NCI-H2107 treated with DMSO at 0.1 percent for 48 hours (cell line): ENCODE data around the gene PLA1A.

Experiments
- DNase-seq: peaks from one replicate; lab custom pipeline; 2025; ENCODE audit not compliant: unreplicated experiment; lab: John Stamatoyannopoulos, UW

PLA1A gene

DNA sequence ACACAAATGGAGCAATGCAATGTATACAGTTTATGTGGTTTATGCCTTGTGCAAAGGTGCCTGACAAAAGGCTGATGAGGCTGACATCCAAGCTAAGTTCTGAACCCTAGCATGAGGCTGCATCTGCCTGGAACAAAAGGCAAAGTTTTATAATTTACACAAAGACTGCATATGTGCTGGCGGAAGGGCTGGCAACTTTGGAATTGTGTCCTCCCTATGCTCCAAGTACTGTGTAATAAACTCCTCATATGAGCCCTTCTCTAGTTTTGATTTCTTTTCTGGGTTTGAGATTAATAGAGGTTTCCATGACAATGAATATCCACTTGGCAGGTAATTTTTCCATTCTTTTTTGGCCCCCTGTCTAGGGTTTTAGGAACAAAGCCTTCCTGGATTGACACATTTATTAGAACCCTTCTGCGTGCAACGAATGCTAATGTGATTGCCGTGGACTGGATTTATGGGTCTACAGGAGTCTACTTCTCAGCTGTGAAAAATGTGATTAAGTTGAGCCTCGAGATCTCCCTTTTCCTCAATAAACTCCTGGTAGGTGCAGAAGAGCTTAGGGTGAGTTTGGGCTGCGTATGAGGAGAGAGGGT is 10.8 kb downstream of the PLA1A start:
- DNase-seq, result no peak

DNA sequence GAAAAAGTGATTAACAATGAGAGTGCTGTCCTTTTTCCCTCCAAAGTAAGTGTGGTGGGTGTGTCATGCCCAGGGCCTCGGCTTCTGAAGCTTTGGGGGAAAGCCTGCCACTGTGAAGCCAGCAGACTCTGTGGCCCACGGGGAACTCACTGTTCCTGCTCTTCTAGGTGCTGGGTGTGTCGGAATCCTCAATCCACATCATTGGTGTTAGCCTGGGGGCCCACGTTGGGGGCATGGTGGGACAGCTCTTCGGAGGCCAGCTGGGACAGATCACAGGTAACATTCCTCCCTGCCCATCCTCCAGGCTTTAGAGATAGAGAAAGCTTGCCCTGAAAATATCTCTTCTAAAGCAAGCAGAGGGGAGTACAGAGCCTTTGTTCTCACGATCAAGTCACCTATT is 11.6 kb downstream of the PLA1A start:
- no peak for DNase-seq

DNA sequence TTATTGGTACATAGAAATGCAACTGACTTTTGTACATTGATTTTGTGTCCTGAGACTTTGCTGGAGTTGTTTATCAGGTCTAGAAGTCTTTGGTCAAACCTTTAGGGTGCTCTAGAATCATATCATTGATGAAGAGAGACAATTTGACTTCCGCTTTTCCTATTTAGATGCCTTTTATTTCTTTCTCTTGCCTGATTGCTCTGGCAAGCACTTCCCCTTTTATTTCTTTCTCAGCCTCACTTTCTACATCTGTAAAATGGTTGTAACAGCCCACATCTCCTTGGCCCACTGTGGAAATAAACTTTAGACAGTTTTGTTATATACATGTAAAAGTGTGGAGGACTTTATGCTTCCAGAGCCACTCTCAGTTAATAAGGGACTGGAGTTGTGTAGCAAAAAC is 14.0 kb downstream of the PLA1A start:
- no peak for DNase-seq

DNA sequence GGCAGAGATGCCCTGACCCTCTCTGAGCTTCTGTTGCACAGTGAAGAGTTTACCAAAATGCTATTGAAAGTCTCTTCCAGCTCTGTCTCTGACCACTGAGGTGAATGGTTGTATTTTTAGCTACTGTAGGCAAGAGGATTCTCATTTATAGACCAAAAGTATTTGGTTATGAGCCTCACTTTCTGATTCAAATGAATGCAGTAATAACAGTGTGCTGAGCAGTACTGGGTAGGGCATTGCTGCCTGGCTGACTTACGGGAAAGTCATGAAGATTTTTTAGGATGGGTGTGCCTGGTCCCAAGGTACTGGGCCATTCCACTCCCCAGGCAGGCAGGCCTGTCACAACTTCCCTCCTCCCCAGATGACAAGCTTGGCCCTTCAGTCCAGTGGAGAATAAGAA is 15.5 kb downstream of the PLA1A start:
- DNase-seq, result no peak

DNA sequence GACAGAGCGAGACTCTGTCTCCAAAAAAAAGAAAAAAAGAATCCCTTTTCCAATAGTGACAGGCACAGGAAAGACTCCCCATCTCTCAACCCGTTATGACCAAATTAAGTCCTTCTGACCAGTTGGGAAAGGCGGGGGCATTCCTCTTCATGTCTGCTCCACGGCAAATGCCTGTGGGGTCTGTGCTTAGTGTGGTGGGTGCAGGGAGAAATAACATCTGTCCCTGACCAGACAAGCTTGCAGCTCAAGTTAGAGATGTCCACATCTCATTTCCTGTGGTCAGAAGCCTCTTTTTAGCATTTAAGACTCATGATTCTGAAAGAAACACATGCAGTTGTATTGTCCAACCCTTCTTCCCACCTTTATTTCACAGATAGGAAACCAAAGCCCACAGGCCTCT is 16.2 kb downstream of the PLA1A start:
- DNase-seq, result no peak

DNA sequence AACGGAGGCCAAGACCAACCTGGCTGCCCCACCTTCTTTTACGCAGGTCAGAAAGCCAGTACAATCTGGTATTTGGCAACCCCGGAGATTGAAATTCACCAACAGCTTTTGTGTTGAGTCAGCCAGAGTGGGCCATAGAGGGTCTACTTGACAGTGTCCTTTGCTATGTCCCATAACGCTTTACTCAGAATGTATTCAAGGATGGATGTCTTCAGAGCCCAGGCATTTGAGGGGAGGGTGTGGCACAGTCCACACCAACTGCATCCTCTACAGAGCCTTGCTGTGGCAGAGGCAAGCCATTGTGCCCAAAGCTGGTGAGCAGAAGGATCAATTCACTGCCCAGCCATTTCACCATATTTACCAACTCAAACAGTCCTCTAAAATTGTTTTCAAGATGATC is 18.4 kb downstream of the PLA1A start:
- no peak for DNase-seq

DNA sequence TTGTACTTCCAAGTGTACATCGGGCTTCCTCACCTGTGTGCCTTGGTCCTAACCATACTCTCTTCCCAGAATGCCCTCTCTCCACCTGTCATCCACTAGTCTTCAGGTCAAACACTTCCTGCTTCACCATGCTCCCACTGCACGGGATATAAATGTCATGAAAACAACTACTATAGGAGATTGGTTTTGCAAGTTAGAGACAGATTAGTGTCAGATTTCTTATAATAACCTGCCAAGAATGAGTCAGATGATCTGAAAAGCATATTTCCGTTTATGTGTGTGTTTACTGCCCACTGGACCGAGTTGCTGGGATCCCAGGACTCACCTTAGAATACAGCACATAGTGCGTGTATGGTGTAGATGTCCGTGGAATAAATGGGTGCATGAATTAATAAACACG is 21.4 kb downstream of the PLA1A start:
- DNase-seq, result no peak

DNA sequence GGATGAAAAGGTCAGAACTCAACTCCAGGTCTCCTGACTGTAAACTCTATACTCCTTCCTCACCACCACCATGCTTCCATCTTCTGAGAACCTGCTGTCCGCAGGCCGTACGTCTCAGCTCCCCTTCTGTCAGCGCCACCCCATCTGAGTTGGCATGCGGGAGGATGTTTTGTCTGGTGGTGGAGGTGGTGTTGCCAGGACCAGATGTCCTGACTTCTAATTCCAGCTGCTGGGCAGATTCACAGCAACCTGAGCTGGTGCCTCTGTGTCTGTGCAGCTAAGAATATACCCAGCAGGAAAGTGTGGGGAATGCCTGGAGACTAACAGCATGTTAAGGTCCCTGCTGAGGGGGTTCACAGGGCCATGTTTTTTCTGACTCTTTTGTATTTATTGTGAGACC is 23.2 kb downstream of the PLA1A start:
- no peak for DNase-seq

DNA sequence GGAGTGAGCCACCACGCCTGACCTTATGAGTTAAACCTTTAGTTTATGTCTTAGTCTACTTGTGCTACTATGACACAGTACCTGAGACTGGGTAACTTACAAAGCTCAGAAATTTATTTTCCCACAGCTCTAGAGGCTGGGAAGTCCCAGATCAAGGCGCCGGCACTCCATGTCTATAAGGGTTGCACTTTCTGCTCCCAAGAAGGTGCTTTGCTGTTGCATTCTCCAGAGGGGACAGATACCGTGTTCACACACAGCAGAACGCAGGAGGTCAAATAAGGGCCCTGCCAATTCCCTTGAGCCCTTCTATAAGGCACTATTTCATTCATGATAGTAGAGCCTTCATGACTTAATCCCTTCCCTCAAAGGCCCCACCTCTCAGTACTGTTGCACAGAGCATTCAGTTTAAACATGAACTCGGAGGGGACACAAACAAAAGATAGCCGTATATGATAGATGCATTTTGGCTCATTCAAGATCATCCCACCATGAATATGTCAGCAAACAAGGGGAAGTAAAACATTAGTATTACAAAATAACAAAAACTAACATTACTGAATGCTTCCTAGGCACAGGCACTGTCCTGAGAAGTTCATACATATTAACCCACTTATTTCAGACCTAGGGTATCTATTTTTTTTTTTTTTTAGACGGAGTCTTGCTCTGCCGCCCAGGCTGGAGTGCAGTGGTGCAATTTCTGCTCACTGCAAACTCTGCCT is 26.5 kb downstream of the PLA1A start:
- DNase-seq, result no peak

DNA sequence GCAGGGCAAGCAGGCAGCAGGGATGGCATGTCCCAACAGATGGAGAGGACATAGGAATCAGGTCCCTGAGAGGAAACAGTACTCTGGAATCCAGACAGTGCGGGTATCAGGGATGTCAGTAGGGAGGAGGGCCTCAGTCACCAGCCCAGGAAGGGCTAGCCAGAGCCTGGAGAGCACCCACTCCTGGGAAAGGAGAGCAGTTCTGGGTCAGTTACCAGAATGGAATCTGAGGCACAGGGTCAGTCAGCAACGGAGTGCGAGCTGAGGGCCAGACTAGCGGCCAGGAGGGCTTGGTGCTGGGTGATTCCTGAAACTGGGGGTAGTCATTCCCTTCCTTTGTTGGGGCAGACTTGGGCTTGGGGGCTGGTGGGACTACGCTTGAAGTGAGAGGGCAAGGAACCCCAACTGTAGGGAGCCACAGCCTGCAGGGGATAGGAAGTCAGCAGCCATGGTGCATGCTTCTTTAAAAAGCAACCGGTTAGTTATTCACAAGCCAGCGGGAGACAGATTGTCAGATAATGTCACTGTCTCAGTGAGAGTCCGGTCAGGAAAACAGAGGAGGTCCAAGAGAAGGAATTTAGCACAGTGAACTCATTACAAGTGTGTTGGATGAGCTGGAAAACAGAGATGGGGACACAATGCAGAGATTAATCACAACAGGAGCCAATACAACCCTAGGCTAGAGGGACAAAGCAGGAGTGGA is 27.9 kb downstream of the PLA1A start:
- DNase-seq, result no peak

DNA sequence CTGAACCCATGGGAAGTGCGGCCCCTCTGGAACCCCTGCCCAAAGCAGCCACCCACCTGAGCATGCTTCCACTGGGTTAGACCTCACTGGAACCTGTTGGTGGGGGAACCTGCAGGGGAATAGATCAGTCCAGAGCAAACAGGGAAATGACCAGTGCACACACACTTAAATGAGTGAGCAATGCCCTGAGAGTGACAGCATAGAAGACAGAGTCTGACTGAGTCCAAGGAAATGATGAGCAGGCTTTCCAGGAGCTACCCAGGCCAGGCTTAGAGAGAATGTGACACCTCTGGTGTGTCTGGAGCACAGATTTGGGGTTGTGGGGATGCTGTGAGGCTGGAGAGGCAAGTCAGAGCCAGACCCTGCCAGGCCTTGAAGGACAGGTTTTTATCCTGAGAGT is 28.5 kb downstream of the PLA1A start:
- no peak for DNase-seq

DNA sequence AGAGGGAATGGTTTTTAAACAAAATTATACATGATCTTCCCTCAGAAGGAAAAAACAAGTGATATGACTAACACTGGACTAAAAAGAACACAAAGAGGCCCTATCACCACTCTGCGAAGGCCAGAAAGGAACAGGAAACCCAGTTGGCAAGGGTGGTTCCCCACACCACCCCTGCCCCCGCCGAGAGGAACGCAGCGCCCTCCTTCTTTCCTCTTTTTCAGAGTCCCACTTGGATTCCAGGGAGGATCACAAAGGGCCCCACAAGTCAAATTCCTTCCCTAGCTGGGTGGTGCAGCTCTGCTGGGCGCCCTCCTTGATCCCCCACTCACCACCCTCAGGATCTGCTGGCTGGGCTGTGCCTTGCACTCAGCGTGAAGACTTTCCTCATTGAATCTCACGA is 29.8 kb downstream of the PLA1A start:
- DNase-seq, result no peak

DNA sequence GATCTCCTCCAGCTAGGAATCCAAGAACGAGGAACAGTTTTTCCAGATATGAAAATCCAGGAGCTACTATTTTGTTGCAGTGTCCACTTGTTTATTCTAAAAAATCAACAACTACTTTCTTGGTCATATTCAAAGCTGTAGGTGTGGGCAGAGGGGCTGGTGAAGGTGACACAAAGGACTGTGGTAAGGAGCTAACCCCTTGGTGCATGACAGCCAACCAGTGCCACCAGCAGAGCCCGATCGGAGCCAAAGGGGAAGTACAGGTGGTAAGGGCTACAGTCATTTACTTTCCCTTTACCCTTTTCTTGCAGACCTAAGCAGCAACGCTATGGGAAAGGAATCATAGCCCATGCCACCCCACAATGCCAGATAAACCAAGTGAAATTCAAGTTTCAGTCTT is 30.7 kb downstream of the PLA1A start:
- no peak for DNase-seq

DNA sequence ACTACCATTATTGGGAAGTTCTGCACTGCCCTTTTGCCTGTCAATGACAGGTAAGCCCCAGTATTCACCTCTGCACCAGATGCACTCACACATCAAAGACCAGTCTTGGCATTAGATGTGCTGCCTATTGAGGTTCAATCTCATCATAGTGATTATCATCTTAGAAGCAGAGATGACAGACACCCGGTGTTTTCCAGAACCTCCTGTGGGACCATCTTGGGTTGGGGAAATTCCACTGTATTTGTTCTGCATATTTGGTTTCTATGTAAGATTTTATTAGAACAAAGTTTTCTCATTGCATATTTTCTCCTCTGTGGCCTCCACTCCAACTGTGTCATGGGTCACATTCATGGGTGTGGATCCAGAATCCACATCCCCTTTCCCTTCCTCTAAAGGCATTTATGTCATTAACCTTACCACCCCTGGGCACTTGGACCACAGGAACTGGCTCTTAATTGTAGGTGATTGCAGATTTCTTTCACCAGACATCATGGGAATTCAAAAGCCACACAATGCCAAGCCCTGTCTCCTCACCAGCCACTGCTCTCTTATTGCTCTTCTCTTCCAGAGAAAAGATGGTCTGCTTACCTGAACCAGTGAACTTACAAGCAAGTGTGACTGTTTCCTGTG is 31.2 kb downstream of the PLA1A start:
- DNase-seq, result no peak

DNA sequence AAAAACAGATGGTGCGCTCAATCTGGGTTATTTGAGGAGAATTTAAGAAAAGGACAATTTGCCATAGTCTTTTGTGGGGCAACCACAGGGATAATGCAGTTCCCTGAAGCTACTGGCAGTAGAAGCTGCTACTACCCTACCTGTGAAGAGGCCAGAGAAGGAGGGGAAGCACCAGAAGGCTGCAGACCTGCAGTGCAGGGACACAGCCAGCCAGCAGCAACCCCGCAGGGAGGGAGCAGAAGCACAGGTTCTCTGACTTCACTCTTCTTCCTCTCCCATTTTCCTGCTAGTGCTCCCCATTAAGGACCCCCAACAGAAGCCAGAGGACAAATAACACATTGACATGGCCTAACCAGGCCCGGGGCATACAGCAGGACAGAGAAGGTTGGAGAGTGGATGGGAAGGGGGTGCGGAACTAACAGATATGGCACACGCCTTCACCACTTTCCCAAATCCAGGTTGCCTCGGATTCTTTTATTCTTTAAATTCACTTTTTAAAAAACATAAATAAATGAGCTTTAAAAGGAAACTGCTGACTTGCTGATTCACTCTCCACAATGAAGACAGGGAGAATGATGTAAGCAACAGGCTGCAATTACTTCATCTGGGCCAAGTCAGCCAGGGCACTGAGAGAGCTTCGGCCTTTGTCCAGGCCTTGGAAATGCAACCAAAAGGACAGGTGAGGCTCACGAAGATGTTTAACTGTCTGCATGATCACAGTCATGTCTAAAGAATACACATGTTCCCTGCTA is 32.6 kb downstream of the PLA1A start:
- no peak for DNase-seq

DNA sequence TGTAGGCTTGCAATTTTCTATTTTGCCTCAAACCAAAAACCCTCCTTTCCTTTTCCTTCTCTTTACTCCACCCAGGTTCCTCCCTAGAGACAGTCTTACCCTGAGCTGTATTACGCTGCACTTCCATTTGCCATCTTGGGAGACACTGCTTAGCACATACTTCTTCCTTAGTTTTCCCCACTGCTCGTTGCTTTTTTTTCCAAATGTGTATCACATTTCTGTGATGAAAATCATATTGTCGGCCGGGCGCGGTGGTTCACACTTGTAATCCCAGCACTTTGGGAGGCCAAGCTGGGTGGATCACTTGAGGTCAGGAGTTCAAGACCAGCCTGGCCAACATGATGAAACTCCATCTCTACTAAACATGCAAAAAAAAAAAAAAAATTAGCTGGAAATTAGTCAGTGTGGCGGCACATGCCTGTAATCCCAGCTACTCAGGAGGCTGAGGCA is 33.2 kb downstream of the PLA1A start:
- DNase-seq, result no peak

DNA sequence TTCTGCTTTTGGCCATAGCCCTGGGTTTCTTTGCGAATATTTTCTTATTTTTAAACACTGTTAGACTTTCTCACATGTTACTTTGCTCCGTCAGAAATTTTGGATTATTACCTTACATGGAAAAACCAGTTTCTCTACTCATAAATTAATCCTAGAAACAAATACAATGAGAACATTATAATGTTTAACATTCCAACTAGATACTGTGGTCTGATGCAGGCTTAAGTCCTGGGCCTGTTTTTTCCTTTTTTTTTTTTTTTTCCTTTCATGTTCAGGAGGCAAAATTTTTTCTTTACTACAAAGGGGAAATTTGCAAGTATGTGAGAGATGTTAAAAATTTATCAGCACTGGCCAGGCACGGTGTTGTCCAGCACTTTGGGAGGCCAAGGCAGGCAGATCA is 33.8 kb downstream of the PLA1A start:
- DNase-seq, result no peak

DNA sequence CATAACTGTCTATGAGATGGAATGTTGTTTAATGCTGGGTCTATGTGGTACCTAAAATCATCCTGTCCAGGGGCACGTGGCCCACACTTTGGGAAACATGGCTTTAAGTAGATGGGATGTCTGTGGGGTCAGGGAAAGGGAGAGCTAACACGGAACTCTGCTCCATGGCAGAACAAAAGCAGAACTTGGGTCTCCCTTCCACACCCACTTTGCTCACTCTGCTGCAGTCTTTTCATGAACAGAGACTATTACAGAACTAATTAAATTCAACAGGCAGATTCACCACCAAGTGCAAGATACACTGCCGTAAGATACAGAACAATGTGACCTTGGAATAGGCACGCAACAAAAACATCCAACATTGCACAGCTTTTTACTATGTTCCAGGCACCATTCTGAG is 34.5 kb downstream of the PLA1A start:
- no peak for DNase-seq

DNA sequence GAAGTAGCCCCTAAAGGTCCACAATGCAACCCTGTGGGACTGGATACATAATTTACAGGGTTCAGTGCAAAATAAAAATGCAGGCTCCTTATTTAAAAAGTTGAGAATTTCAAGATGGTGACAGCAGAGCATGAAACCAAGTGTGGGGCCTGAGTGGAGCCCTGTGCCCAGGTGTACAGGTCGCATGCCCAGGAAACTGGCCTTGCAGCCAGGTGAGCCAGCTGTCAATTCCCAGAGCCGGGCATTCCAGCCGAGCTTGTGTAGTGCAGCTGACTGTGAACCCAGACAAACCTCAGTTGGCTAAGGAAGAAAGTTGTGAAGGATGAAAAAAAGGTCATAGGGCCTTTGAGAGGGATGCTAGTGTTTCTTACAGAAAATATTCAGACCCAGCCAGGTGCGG is 35.1 kb downstream of the PLA1A start:
- no peak for DNase-seq

DNA sequence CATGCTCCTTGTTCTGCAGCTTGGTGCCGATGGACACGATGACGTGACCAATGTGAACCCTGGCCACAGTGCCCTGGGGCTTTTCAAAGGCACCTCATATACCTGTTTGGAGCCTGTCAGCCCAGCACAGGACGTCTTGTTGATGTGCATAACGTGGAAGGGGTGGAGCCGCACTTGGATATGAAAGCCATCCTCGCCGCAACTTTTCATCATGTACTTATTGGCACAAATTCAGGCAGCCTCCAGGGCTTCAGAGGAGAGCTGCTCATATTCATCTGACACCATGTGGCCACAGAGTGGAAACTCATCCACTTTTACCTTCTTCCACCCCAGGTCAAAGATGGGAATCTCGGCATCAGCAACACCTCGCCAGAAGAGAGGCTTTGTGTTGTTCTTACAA is 38.0 kb downstream of the PLA1A start:
- no peak for DNase-seq

DNA sequence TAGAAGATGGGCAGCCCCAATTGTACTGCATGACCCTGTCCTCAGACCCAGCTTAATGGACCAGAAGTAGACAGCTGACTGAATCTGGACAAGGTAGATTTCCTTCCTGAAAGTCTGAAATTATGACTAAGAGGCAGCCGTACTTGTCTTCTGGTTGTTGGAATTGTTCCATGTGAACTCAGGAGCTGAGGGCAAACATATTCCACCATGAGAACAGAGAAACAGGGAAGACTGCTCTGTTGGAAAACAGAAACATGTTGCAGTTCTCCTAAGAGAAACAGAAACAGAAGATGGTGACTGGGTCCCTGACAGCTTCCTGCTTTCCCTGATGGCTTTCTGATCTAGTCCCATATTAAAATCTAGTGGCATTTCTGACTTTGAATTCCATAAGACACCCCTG is 38.6 kb downstream of the PLA1A start:
- no peak for DNase-seq
